Activated CD8-positive, alpha-beta memory T cell treated with anti-CD3 and anti-CD28 coated beads, Interleukin-2, amount 50 U/mL, for 48 hours (primary cell): Measurements from ENCODE around the gene FKBP1A.

Source experiments
- DNase-seq: peaks from one replicate; pipeline ENCODE4 v3.0.0-alpha.2; 2020

Gene FKBP1A

GRCh38 chr20:1382670-1383069 lies 10.2 kb downstream of the FKBP1A start:
- DNase-seq = no peak

- DNase-seq = no peak
Measured at GRCh38 chr20:1381753-1382591, 10.9 kb downstream of the FKBP1A start.

- no peak for DNase-seq
Measured at GRCh38 chr20:1378735-1379125, 14.1 kb downstream of the FKBP1A start.

GRCh38 chr20:1377984-1378734 lies 14.7 kb downstream of the FKBP1A start:
- DNase-seq = no peak

GRCh38 chr20:1377341-1377871 lies 15.4 kb downstream of the FKBP1A start:
- peak; percentile 67 for DNase-seq

GRCh38 chr20:1376408-1377270 lies 16.2 kb downstream of the FKBP1A start:
- DNase-seq = no peak

- no peak for DNase-seq
Measured at GRCh38 chr20:1376007-1376406, 16.8 kb downstream of the FKBP1A start.

GRCh38 chr20:1375515-1375914 lies 17.3 kb downstream of the FKBP1A start:
- DNase-seq = no peak

GRCh38 chr20:1374246-1374645 lies 18.6 kb downstream of the FKBP1A start:
- DNase-seq = no peak

- DNase-seq = no peak
Measured at GRCh38 chr20:1373614-1374013, 19.2 kb downstream of the FKBP1A start.

GRCh38 chr20:1373036-1373435 lies 19.8 kb downstream of the FKBP1A start:
- no peak for DNase-seq

- no peak for DNase-seq
Measured at GRCh38 chr20:1371830-1372539, 20.9 kb downstream of the FKBP1A start.

GRCh38 chr20:1371202-1371782 lies 21.6 kb downstream of the FKBP1A start:
- DNase-seq = no peak

- no peak for DNase-seq
Measured at GRCh38 chr20:1370548-1371110, 22.2 kb downstream of the FKBP1A start.

GRCh38 chr20:1369970-1370369 lies 22.9 kb downstream of the FKBP1A start:
- DNase-seq = no peak

GRCh38 chr20:1368448-1369199 lies 24.2 kb downstream of the FKBP1A start:
- DNase-seq = no peak

GRCh38 chr20:1367479-1367878 lies 25.4 kb downstream of the FKBP1A start:
- DNase-seq = no peak

GRCh38 chr20:1364106-1364505 lies 28.7 kb downstream of the FKBP1A start:
- DNase-seq = no peak

- DNase-seq = no peak
Measured at GRCh38 chr20:1363522-1363921, 29.3 kb downstream of the FKBP1A start.

GRCh38 chr20:1362484-1362883 lies 30.4 kb downstream of the FKBP1A start:
- DNase-seq = no peak
